Measurements from ENCODE around the gene LHFPL4. TPM values are rescaled to one million over a fixed set of nuclear protein-coding genes. Genes with fewer than 3 reads are reported as not detected.
"Not testable (repeated sequence)": the region's sequence is repeated elsewhere in the genome, so short reads cannot be mapped to it uniquely, and the experiment has no call there.

Gene LHFPL4
- total RNA-seq, 4 donors from 2014 or later: 0.04 to 0.13 TPM; not detected in 2

- no peak for ATAC-seq
- 79 to 94% methylated on average over 2 of the region's 3 CpGs for WGBS, 2 donors (ENCODE audit: low coverage in 1 of 2)
- Histone ChIP-seq H3K36me3 (no peaks in the 10 kb centered on the region), H3K4me1 (no peaks in the 10 kb centered on the region), H3K27ac (no peak overlapping the region), H3K9me3 (peaks cover 0 to 17% (median 0%) of the 10 kb centered on the region in 3 donors), H3K4me3 (no peak overlapping the region), H3K27me3 (no peaks in the 10 kb centered on the region)
- TF ChIP-seq POLR2AphosphoS5 (IDR thresholded peaks at IDR 0.05): no peak
- TF ChIP-seq EP300 (IDR thresholded peaks at IDR 0.05): no peak
- TF ChIP-seq POLR2A (IDR thresholded peaks at IDR 0.05): no peak
- no peak for TF ChIP-seq CTCF (IDR thresholded peaks at IDR 0.05)
Measured at GRCh38 chr3:9582332-9582731, 28.7 kb upstream of the LHFPL4 start.

- TF ChIP-seq POLR2AphosphoS5 (IDR thresholded peaks at IDR 0.05) (no peak), EP300 (IDR thresholded peaks at IDR 0.05) (no peak), POLR2A (IDR thresholded peaks at IDR 0.05) (no peak), CTCF (IDR thresholded peaks at IDR 0.05) (no peak)
- H3K36me3 ChIP-seq: no peaks in the 10 kb centered on the region
- ATAC-seq: no peak
- H3K4me3 ChIP-seq: no peak overlapping the region
- no peak overlapping the region for H3K27ac ChIP-seq
- H3K27me3 ChIP-seq: no peaks in the 10 kb centered on the region
- WGBS, 2 donors (ENCODE audit: low coverage in 1 of 2): 40 to 69% methylated on average over 1 to 2 of the region's 2 CpGs
- H3K4me1 ChIP-seq: no peaks in the 10 kb centered on the region
- H3K9me3 ChIP-seq: peaks cover 0 to 17% (median 0%) of the 10 kb centered on the region in 3 donors
Measured at GRCh38 chr3:9581742-9582141, 28.1 kb upstream of the LHFPL4 start.

GRCh38 chr3:9569054-9569453 is 15.4 kb upstream of the LHFPL4 start:
- Histone ChIP-seq H3K27me3 (peaks cover 16% of the 10 kb centered on the region), H3K4me1 (no peaks in the 10 kb centered on the region), H3K36me3 (no peaks in the 10 kb centered on the region), H3K4me3 (no peak overlapping the region), H3K9me3 (peaks cover 0 to 18% (median 0%) of the 10 kb centered on the region in 3 donors), H3K27ac (no peak overlapping the region)
- WGBS, 2 donors (ENCODE audit: low coverage in 1 of 2): 45 to 63% methylated on average over 1 of the region's 1 CpG
- ATAC-seq: no peak
- no peak for TF ChIP-seq CTCF (IDR thresholded peaks at IDR 0.05)
- TF ChIP-seq EP300 (IDR thresholded peaks at IDR 0.05): no peak
- TF ChIP-seq POLR2AphosphoS5 (IDR thresholded peaks at IDR 0.05): no peak
- no peak for TF ChIP-seq POLR2A (IDR thresholded peaks at IDR 0.05)

GRCh38 chr3:9565316-9565715 is 11.7 kb upstream of the LHFPL4 start:
- H3K27me3 ChIP-seq: no peaks in the 10 kb centered on the region
- peaks cover 0 to 21% (median 0%) of the 10 kb centered on the region in 3 donors for H3K9me3 ChIP-seq
- no peaks in the 10 kb centered on the region for H3K36me3 ChIP-seq
- WGBS, 2 donors (ENCODE audit: low coverage in 1 of 2): 90 to 94% methylated on average over 2 of the region's 2 CpGs
- H3K4me3 ChIP-seq: no peak overlapping the region
- no peak for TF ChIP-seq EP300 (IDR thresholded peaks at IDR 0.05)
- TF ChIP-seq POLR2AphosphoS5 (IDR thresholded peaks at IDR 0.05): no peak
- no peak for TF ChIP-seq CTCF (IDR thresholded peaks at IDR 0.05)
- no peak for TF ChIP-seq POLR2A (IDR thresholded peaks at IDR 0.05)
- ATAC-seq: no peak
- no peaks in the 10 kb centered on the region for H3K4me1 ChIP-seq
- H3K27ac ChIP-seq: no peak overlapping the region

- peaks cover 0 to 21% (median 0%) of the 10 kb centered on the region in 3 donors for H3K9me3 ChIP-seq
- ATAC-seq: no peak
- no peak overlapping the region for H3K27ac ChIP-seq
- TF ChIP-seq CTCF (IDR thresholded peaks at IDR 0.05) (no peak), EP300 (IDR thresholded peaks at IDR 0.05) (no peak)
- H3K27me3 ChIP-seq: no peaks in the 10 kb centered on the region
- 77 to 80% methylated on average over 4 to 5 of the region's 5 CpGs for WGBS, 2 donors (ENCODE audit: low coverage in 1 of 2)
- no peaks in the 10 kb centered on the region for H3K36me3 ChIP-seq
- no peaks in the 10 kb centered on the region for H3K4me1 ChIP-seq
- H3K4me3 ChIP-seq: no peak overlapping the region
Measured at GRCh38 chr3:9563851-9564250, 10.2 kb upstream of the LHFPL4 start.

- not testable (repeated sequence) for H3K27me3 ChIP-seq, H3K4me1 ChIP-seq, ATAC-seq, H3K27ac ChIP-seq, H3K4me3 ChIP-seq, H3K36me3 ChIP-seq
- H3K9me3 ChIP-seq: peaks cover 0 to 13% (median 0%) of the 10 kb centered on the region in 3 donors
- WGBS, 2 donors (ENCODE audit: low coverage in 1 of 2): no CpG with 5 or more reads among the region's 24 CpGs
Measured at GRCh38 chr3:9560056-9560455, 6.4 kb upstream of the LHFPL4 start.

All from gastroesophageal sphincter (tissue), 4 donors.